Progenitor cell of endocrine pancreas (in vitro differentiated cells): ENCODE data around the gene MTMR3. TPM values are rescaled to one million over a fixed set of nuclear protein-coding genes. Genes with fewer than 3 reads are reported as not detected.
A peak's percentile ranks its signal among the peaks of the same experiment; 100 is the strongest.

ENCODE experiments used
- DNase-seq: peaks from one replicate; pipeline ENCODE4 v3.0.0; 2021; ENCODE audit warnings: low spot score; ENCODE audit not compliant: unreplicated experiment
- H3K27ac Mint-ChIP-seq: 2 replicates; pipeline ENCODE4 v1.8.0; 2021; ENCODE audit warnings: mild to moderate bottlenecking, moderate library complexity, mixed read lengths
- H3K27me3 Mint-ChIP-seq: 2 replicates; pipeline ENCODE4 v1.8.0; 2021; ENCODE audit warnings: mixed read lengths
- H3K36me3 Mint-ChIP-seq: 2 replicates; pipeline ENCODE4 v1.8.0; 2022; ENCODE audit warnings: mixed read lengths; ENCODE audit not compliant: insufficient read depth
- H3K4me1 Mint-ChIP-seq: 2 replicates; pipeline ENCODE4 v1.8.0; 2021; ENCODE audit warnings: low read depth, mixed read lengths
- H3K4me3 Mint-ChIP-seq: 2 replicates; pipeline ENCODE4 v1.8.0; 2021; ENCODE audit warnings: low read depth, mild to moderate bottlenecking, moderate library complexity, mixed read lengths
- H3K9me3 Mint-ChIP-seq: 2 replicates; pipeline ENCODE4 v1.8.0; 2021; ENCODE audit warnings: low read depth, mixed read lengths
- CTCF ChIP-seq: fragments of 200-600 bp; sonication (generic); IDR thresholded peaks from one replicate; pipeline ENCODE4 v1.5.0; 2021; ENCODE audit warnings: antibody characterized with exemption, mild to moderate bottlenecking; ENCODE audit not compliant: unreplicated experiment
- total RNA-seq: library from RNA; stranded (reverse); gene quantifications from 2 replicates; pipeline ENCODE4 v1.2.1, GENCODE V29; 2021

MTMR3 gene
- total RNA-seq, 1 donor from 2014 or later = 51.0 TPM

- Mint-ChIP-seq H3K27me3 (no peaks in the 10 kb centered on the region), H3K4me3 (no peak overlapping the region), H3K36me3 (no peaks in the 10 kb centered on the region), H3K27ac (no peak overlapping the region), H3K4me1 (peaks cover 7% of the 10 kb centered on the region), H3K9me3 (no peaks in the 10 kb centered on the region)
- no peak for TF ChIP-seq CTCF
- DNase-seq = no peak
Observed at GRCh38 chr22:29879753-29880152, 3.2 kb upstream of the MTMR3 start.

GRCh38 chr22:29882716-29883044 is 294 bp upstream of the MTMR3 start:
- H3K36me3 Mint-ChIP-seq = no peaks in the 10 kb centered on the region
- H3K4me1 Mint-ChIP-seq = peaks cover 7% of the 10 kb centered on the region
- no peak for DNase-seq
- no peak overlapping the region for H3K27ac Mint-ChIP-seq
- peak overlapping the region; percentile 89 for H3K4me3 Mint-ChIP-seq
- TF ChIP-seq CTCF = no peak
- H3K27me3 Mint-ChIP-seq = no peaks in the 10 kb centered on the region
- H3K9me3 Mint-ChIP-seq = no peaks in the 10 kb centered on the region

GRCh38 chr22:29883775-29884097 is 762 bp downstream of the MTMR3 start:
- H3K9me3 Mint-ChIP-seq = no peaks in the 10 kb centered on the region
- peak overlapping the region; percentile 94 for H3K27ac Mint-ChIP-seq
- H3K36me3 Mint-ChIP-seq = no peaks in the 10 kb centered on the region
- H3K4me3 Mint-ChIP-seq = peak overlapping the region; percentile 89
- no peak for DNase-seq
- H3K27me3 Mint-ChIP-seq = no peaks in the 10 kb centered on the region
- H3K4me1 Mint-ChIP-seq = peaks cover 7% of the 10 kb centered on the region
- no peak for TF ChIP-seq CTCF

- no peaks in the 10 kb centered on the region for H3K36me3 Mint-ChIP-seq
- H3K9me3 Mint-ChIP-seq = no peaks in the 10 kb centered on the region
- H3K27ac Mint-ChIP-seq = no peak overlapping the region
- no peak overlapping the region for H3K4me3 Mint-ChIP-seq
- peaks cover 7% of the 10 kb centered on the region for H3K4me1 Mint-ChIP-seq
- no peak for TF ChIP-seq CTCF
- no peaks in the 10 kb centered on the region for H3K27me3 Mint-ChIP-seq
- DNase-seq = no peak
Observed at GRCh38 chr22:29885610-29886009, 2.6 kb downstream of the MTMR3 start.

GRCh38 chr22:29886596-29886995 is 3.6 kb downstream of the MTMR3 start:
- no peak for DNase-seq
- no peak for TF ChIP-seq CTCF
- H3K4me1 Mint-ChIP-seq = peaks cover 7% of the 10 kb centered on the region
- H3K27ac Mint-ChIP-seq = no peak overlapping the region
- no peaks in the 10 kb centered on the region for H3K27me3 Mint-ChIP-seq
- no peak overlapping the region for H3K4me3 Mint-ChIP-seq
- no peaks in the 10 kb centered on the region for H3K36me3 Mint-ChIP-seq
- no peaks in the 10 kb centered on the region for H3K9me3 Mint-ChIP-seq
